GM19468 (cell line): ENCODE data around the gene SLC6A9.

ENCODE experiments used
- ATAC-seq: cut with Tn5 transposase; IDR thresholded peaks from one replicate; pipeline ENCODE4 v1.9.1; 2021; ENCODE audit warnings: mild to moderate bottlenecking, moderate library complexity, moderate number of reproducible peaks; ENCODE audit not compliant: unreplicated experiment; ENCODE audit errors: extremely low read depth

The SLC6A9 gene

GRCh38 chr1:44030605-44031251, 534 bp downstream of the SLC6A9 start:
- no peak for ATAC-seq

DNA sequence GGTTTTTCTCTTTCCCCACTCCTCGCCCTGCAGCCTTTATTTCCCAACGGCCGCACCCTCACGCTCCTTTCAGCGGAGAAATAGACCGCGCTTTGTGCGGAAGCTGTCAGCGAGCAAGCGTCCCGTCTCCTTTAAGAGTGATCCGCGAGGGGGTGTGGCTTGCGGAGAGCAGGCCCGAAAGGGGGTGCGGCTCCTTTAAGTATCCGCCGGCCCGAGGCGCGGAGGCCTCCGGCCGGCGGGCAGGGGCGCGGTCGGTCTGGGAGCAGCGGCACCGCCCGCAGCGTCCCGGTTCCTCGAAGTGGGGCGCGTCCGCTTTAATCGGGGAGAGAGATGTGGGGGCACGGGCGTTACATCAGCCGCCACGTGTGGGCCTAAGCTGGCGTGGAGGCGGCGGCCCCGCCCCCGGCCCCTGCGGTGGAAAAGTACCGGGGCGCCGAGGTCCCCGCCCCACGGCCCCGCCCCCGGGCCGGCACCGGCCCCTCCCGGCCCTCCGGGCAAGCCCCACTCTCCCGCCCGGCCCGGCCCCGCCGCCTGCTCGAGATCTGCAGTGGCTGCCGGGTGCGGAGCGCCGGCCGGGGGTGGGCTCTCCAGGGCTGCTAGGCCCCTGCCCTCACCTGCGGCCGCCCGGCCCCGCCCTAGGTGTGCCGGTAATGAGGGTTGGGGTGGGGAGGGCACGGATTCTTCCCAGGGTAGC, 1.2 kb downstream of the SLC6A9 start:
- ATAC-seq: peak; percentile 54

GRCh38 chr1:44029260-44029910, 1.9 kb downstream of the SLC6A9 start:
- no peak for ATAC-seq

DNA sequence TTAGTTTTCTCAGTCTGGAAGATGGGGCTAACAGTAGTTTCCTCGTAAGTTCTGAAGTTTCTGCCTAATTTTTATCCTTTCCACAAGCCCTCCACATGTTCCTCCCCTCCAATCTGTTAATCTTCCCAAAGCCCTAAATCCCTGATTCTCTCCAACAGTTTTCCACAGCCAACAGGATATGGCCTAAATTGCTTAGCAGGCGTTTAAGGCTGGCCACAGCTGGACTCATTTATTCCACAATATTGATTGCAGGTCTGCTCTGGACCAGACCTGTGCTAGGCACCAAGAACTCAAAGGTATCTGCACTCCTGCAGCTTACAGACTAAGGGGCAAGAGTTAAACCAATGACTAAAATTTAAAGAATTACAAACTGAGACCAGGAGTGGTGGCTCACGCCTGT, 3.9 kb downstream of the SLC6A9 start:
- ATAC-seq: no peak

DNA sequence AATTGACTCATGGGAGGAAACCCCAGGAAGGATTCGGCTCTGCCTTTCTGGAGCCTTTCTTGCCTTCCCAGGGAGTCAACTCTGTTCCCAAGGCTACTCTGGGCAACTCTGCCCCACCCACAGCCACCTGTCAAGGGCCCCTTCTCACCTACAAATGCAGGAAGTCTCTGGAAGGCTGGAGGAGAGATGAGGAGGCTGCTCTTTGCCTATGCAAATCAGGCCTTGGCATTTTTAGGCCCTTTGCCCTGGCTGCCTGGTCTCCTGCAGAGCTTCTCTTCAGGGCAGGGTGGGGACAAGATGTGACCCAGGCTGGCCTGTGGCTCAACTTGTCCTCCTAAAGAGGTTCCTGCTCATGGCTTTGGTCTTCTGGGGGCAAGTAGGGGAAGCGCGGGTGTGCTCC, 5.4 kb downstream of the SLC6A9 start:
- ATAC-seq: no peak

- no peak for ATAC-seq
Measured at GRCh38 chr1:44024903-44025525, 6.2 kb downstream of the SLC6A9 start.

DNA sequence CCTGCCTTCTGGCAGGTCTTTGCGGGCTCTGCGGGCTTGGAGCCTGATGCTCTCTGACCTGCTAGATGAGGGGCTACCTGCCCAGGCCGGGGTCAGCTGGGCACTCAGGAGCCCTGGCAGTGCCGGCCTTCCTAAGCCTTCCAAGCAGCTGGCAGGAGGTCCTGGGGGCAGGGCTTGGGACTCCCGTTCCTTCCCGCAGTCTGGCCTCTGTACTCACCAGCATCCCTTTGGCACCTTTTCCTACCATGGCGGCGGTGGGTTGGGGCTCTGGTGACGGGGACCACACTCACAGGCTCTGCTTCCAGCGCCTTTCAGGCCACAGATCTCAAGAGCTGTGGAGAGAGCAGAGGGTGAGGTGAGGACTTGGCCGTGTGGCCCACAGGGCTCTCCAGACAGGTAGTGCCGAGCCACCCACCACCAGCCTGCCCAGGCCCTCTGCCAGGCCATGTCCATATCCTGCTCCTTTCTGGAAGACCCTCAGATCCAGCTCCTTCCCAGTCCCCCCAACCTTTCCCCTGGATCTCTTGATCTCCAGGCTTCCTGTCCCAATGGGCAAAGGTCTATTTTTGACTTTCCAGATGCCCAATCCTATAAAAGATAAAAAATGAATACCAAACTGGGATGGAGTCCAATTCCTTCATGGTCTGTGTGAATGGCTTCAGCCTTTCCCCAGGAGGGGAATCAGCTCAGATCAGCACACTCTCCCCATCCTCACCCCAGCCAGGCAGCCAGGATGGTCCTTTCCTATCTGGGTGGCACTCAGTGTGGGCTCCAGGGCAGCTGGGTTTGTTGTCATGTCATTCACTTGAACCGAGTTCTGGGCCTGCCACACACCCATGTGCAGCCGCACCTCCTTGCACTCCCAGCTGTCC, 7.0 kb downstream of the SLC6A9 start:
- no peak for ATAC-seq

GRCh38 chr1:44021581-44022321, 9.5 kb downstream of the SLC6A9 start:
- ATAC-seq: no peak

GRCh38 chr1:44021156-44021555, 10.1 kb downstream of the SLC6A9 start:
- no peak for ATAC-seq

DNA sequence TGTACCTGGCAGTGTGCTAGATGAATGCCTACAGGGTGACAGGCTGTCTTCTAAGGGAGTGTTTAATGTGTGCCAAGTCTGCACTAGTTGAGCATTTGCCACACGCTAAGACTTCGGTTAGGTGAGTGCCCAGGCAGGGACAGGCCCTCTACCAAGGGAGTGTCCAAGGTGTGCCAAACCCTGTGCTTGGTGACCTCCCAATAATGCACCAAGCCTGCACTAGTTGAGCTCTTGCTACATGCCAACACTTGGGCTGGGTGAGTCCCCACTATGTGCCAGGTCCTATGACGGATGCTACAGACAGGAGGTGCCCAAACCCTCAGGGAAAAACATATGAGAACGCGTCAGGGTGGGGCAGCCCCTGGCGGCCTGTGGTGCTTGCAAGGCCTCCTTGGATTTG, 10.8 kb downstream of the SLC6A9 start:
- ATAC-seq: no peak

DNA sequence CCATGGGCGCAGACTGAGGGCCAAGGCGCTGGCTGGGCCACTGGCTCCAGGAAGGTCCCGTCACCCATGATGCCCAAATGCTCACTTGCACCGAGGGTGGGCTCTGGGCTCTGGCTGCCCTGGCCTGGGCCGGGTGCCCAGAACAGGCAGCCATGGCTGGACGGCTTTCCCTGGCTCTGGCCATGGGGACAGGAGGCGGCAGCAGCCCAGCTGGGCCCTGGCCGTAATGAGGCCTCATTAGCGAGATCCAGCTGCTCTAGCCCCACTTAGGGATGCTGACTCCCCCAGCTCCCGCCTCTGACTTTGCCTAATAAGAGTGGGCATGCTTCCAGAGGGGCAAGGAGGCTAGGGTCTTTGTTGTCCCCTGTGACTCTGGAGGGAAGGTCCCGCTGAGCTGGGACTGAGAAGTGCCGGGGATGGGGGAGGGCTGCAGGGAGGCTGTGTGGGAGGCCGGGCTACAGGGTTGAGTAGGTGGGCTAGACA, 11.8 kb downstream of the SLC6A9 start:
- ATAC-seq: no peak

DNA sequence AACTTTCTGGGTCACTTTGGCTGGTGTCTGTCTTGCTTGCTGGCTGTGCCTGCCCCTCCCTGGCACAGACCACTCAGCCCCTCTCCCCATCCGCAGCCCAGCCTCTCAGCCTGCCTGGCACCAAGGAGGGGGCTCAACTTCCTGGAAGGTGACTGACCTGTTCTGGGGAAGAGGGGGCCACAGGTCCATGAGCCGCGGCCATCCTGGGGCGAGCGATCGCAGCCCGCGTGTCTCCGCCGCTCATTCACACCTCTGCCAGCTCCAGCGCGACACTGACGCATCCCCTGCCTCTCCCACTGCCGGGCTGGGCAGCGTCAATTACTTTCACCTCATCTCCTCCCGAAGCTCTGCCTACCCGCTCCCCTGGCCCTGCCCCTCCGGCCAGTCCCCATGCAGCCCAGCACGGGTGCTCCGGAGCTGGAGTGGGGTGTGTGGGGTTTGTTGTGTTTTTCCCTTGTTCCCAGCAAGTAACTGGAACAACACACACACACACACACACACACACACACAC, 14.3 kb downstream of the SLC6A9 start:
- no peak for ATAC-seq

- ATAC-seq: no peak
Measured at GRCh38 chr1:44016041-44016889, 15.0 kb downstream of the SLC6A9 start.

DNA sequence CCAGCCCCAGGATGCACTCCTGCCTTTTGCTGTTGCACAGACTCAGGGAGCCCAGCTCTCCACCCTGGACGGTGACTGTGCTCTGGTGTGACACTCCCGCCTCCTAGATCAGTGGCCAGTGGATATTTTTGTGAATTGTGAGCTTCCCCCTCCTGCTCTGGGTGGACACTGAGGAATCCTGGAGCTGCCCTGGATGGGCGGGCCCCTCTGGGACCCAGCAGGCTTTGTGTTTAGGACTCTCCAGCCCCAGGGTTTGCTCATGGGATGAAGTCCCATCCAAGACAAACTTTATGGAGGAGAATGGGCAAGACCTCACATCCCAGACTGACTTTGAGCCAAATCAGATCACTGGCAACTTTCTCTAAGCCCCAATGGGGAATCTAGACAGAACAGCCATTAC, 16.1 kb downstream of the SLC6A9 start:
- no peak for ATAC-seq

- no peak for ATAC-seq
Measured at GRCh38 chr1:44014365-44015104, 16.7 kb downstream of the SLC6A9 start.

DNA sequence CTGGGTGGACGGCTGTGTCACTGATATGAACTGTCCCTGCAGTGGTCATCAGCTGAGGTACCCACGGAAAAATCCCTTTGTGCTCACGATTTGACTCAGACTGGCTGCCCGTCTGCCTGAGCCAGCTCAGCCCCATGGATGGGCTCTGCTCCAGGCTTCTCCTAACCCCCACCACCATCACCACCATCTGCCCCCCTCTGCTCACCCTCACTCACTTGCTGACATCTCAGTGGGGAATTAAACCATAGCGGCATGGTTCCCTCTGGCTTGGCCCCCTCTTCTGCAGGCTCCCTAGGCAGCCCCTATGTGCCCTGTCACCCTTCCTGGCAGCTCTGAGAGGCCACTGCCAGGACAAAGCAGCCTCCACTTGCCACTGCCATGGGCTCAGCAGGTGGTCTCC, 17.3 kb downstream of the SLC6A9 start:
- ATAC-seq: no peak

DNA sequence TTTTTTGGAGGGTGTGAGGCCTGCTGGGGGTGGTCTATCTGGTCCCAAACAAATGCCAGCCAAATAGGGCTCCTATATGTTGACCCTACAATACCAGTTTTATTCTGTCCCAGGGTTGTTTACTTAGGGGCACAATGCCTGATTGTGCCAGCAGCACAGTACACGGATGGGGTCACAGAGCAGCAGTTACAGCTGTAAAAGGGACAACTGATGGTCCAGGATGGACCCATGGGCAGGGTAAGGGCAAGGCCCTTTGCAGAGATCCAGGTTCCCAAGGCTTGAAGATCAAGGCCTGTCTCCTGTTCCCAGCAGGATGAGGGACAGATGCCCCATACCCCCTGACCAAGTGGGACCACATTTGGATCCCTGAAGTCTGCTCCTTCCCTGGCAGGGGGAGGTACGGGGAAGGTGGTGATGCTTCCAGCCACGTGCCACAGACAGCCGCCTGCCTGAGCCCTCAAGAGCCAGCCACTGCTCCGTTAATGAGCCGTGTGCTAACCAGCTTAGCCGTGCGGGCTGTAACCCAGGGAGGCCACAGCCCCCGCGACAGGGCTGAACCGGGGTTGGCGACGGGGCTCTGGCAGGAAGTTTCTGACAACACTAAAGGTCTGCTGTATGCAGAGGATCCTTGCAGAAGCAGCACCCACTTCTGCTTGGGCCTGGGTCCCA, 18.2 kb downstream of the SLC6A9 start:
- ATAC-seq: no peak
